Measurements from ENCODE around the gene NMU.

GRCh38 chr4:55650483-55650882, 14.4 kb upstream of the NMU start:
- TF ChIP-seq CTCF (IDR thresholded peaks at IDR 0.05) (no peak), SIN3A (IDR thresholded peaks at IDR 0.05; ENCODE audit: borderline replicate concordance, insufficient read depth, low read depth, low read length) (no peak)
